Loucy (cell line): ENCODE results near the gene OLFM1.

Source experiments
- EZH2phosphoT487 ChIP-seq: fragments of 200-600 bp; IDR thresholded peaks from 2 replicates; pipeline ENCODE4 v1.6.1; 2018; ENCODE audit warnings: antibody characterized with exemption, mild to moderate bottlenecking, moderate library complexity, borderline replicate concordance
- TF ChIP-seq, protein P1 (sequence below): fragments of 200-600 bp; sonication (generic); conservative IDR thresholded peaks from 2 replicates; pipeline ENCODE4 v1.5.1; 2014; ENCODE audit warnings: mild to moderate bottlenecking, antibody characterized with exemption, low read length

DNA sequence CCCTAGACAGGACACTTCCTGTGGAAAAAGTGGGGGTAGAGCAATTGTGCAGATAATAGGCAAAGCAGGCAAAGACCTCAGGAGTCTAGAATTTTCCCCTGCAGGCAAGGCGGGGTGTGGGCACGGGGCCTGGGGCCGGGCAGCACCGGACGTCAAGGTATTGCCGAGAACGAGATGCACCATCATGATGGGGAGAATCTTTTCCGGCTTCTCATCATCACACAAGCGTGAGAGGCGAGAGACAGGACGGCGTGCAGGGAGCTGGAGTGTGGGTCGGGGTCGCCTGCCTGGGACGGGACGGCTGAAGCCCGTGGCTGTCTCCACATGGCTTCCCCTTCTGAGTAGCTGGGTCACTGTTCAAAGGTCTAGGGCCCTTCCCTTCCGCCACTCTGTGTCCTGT is 44.5 kb downstream of the OLFM1 start:
- TF ChIP-seq, protein P1, sequence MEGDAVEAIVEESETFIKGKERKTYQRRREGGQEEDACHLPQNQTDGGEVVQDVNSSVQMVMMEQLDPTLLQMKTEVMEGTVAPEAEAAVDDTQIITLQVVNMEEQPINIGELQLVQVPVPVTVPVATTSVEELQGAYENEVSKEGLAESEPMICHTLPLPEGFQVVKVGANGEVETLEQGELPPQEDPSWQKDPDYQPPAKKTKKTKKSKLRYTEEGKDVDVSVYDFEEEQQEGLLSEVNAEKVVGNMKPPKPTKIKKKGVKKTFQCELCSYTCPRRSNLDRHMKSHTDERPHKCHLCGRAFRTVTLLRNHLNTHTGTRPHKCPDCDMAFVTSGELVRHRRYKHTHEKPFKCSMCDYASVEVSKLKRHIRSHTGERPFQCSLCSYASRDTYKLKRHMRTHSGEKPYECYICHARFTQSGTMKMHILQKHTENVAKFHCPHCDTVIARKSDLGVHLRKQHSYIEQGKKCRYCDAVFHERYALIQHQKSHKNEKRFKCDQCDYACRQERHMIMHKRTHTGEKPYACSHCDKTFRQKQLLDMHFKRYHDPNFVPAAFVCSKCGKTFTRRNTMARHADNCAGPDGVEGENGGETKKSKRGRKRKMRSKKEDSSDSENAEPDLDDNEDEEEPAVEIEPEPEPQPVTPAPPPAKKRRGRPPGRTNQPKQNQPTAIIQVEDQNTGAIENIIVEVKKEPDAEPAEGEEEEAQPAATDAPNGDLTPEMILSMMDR = no peak
- no peak for TF ChIP-seq EZH2phosphoT487
